MCF 10A (cell line): ENCODE measurements around the gene GRM7. TPM values are rescaled to one million over a fixed set of nuclear protein-coding genes. Genes with fewer than 3 reads are reported as not detected.
A peak's percentile ranks its signal among the peaks of the same experiment; 100 is the strongest.
"Not testable (repeated sequence)": the region's sequence is repeated elsewhere in the genome, so short reads cannot be mapped to it uniquely, and the experiment has no call there.

Experiments used
- BruUV-seq: library from RNA; stranded (reverse); fragments of 400-500 nt; replicated peaks from 2 replicates; lab custom pipeline; 2021; lab: Mats Ljungman, UMichigan
- CTCF ChIA-PET: fragments of 300-600 bp; sonication (Branson Sonifier 250); formaldehyde crosslinking; extraction: SDS; loops from one replicate; lab custom pipeline; 2021; ENCODE audit warnings: antibody characterized with exemption, inconsistent platforms; lab: Yijun Ruan, JAX
- POLR2A ChIA-PET: fragments of 300-600, 350-650 bp; sonication (Branson Sonifier 250); formaldehyde crosslinking; extraction: SDS; loops from one replicate; lab custom pipeline; 2020; ENCODE audit warnings: antibody characterized with exemption, inconsistent platforms; lab: Yijun Ruan, JAX
- DNase-seq: peaks from one replicate; pipeline ENCODE4 v3.0.0-alpha.2; 2018; ENCODE audit not compliant: unreplicated experiment
- H3K27ac Mint-ChIP-seq: one replicate; pipeline ENCODE4 v1.8.0; 2022; ENCODE audit warnings: mild to moderate bottlenecking, low read depth, mixed read lengths; ENCODE audit not compliant: unreplicated experiment
- H3K27me3 Mint-ChIP-seq: one replicate; pipeline ENCODE4 v1.8.0; 2022; ENCODE audit warnings: mixed read lengths; ENCODE audit not compliant: insufficient read depth, unreplicated experiment
- H3K36me3 Mint-ChIP-seq: one replicate; pipeline ENCODE4 v1.8.0; 2022; ENCODE audit warnings: mild to moderate bottlenecking, moderate library complexity, mixed read lengths; ENCODE audit not compliant: insufficient read depth, unreplicated experiment
- H3K4me1 Mint-ChIP-seq: one replicate; pipeline ENCODE4 v1.8.0; 2022; ENCODE audit warnings: mixed read lengths; ENCODE audit not compliant: insufficient read depth, unreplicated experiment
- H3K4me3 Mint-ChIP-seq: one replicate; pipeline ENCODE4 v1.8.0; 2022; ENCODE audit warnings: mild to moderate bottlenecking, moderate library complexity, mixed read lengths; ENCODE audit not compliant: unreplicated experiment
- H3K9me3 Mint-ChIP-seq: one replicate; pipeline ENCODE4 v1.8.0; 2022; ENCODE audit warnings: mixed read lengths; ENCODE audit not compliant: unreplicated experiment
- CTCF ChIP-seq: fragments of 200-600 bp; IDR thresholded peaks from one replicate; pipeline ENCODE4 v1.8.0; 2022; ENCODE audit warnings: antibody characterized with exemption, mild to moderate bottlenecking; ENCODE audit not compliant: unreplicated experiment
- intact Hi-C: fragments of 100-400 bp; cut with micrococcal nuclease; formaldehyde crosslinking; loops from 2 replicates; pipeline ENCODE4 v1.14.1; 2022
- total RNA-seq: library from RNA; stranded (reverse); gene quantifications from 2 replicates; pipeline ENCODE4 v1.2.3, GENCODE V29; 2022

Gene GRM7
- total RNA-seq, 1 experiment from 2014 or later = not detected

GRCh38 chr3:6921066-6921465 is 60.2 kb downstream of the GRM7 start:
- POLR2A ChIA-PET = interaction anchor here (0.6 kb wide), 2 partner anchors 11 to 389 kb away, joined by 4 read pairs; no protein-coding TSS in a partner anchor

DNA sequence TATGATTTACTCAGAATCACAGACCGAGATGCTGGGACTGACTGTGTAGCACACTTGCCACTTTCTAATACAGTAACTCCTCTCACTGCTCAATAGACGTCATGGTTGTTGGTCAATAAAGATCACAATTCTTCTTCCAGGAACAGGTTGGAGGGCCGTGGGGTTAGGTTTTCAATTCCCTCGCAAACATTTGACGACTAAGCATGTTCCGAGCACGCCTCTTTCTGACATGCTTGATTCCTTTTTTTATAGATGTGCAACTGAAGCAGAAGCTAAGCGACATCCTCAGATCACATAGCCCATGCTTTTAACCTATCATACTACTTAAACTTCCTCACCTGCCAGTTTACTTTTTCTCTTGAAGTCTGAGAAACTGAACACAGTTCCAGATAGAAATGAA is 61.0 kb downstream of the GRM7 start:
- no peak overlapping the region for H3K4me3 Mint-ChIP-seq
- no peaks in the 10 kb centered on the region for H3K9me3 Mint-ChIP-seq
- ChIA-PET POLR2A (interaction anchor here (0.6 kb wide), 2 partner anchors 390 to 1489 kb away, joined by 4 read pairs; no protein-coding TSS in a partner anchor), CTCF (interaction anchor here (0.7 to 0.9 kb wide), 2 partner anchors 14 to 1492 kb away, joined by 3 read pairs; no protein-coding TSS in a partner anchor)
- TF ChIP-seq CTCF = no peak
- DNase-seq = no peak
- peaks cover 14% of the 10 kb centered on the region for H3K4me1 Mint-ChIP-seq
- H3K27me3 Mint-ChIP-seq = no peaks in the 10 kb centered on the region
- peak overlapping the region; percentile 52 for H3K27ac Mint-ChIP-seq
- H3K36me3 Mint-ChIP-seq = no peaks in the 10 kb centered on the region
- intact Hi-C loops = no loop called here
- no TSS peak for BruUV-seq

More at GRCh38 chr3:6921066-6921465, 60.2 kb downstream of the GRM7 start:
- no peak overlapping the region for H3K27ac Mint-ChIP-seq
- H3K36me3 Mint-ChIP-seq = no peaks in the 10 kb centered on the region
- CTCF ChIA-PET = interaction anchor here (0.9 kb wide), 1 partner anchor 15 kb away, joined by 3 read pairs; no protein-coding TSS in a partner anchor
- H3K4me1 Mint-ChIP-seq = peaks cover 14% of the 10 kb centered on the region
- peak; percentile 6 for DNase-seq
- H3K4me3 Mint-ChIP-seq = peak overlapping the region; percentile 28
- TF ChIP-seq CTCF = no peak
- no peaks in the 10 kb centered on the region for H3K27me3 Mint-ChIP-seq
- no peaks in the 10 kb centered on the region for H3K9me3 Mint-ChIP-seq
- intact Hi-C loops = no loop called here
- BruUV-seq = no TSS peak

- no peaks in the 10 kb centered on the region for H3K27me3 Mint-ChIP-seq
- H3K27ac Mint-ChIP-seq = peak overlapping the region; percentile 67
- CTCF ChIA-PET = no interaction called here
- H3K4me3 Mint-ChIP-seq = no peak overlapping the region
- BruUV-seq = no TSS peak
- peaks cover 13% of the 10 kb centered on the region for H3K4me1 Mint-ChIP-seq
- no peaks in the 10 kb centered on the region for H3K36me3 Mint-ChIP-seq
- intact Hi-C loops = no loop called here
- peak; percentile 81 for DNase-seq
- POLR2A ChIA-PET = no interaction called here
- no peak for TF ChIP-seq CTCF
- H3K9me3 Mint-ChIP-seq = no peaks in the 10 kb centered on the region
These were observed 67.1 kb downstream of the GRM7 start for GRCh38 chr3:6928064-6928463.

DNA sequence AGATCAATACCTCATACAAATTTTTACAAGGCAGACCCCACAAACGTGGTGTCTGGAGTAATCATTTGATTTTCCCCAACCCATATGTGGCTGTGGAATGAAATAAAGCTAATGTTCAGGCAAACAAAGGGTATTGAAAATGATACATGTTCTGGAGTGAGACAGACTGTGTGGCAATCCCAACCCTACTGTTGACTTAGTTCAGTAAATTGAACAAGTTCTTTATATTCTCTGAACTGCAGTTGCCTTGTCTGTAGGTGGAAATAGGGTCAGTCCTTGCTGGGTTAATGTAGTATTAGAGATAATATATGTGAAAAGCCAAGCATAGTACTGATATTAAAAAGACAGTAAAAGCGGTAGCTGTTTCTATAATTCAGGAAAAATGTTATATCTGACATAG is 69.0 kb downstream of the GRM7 start:
- POLR2A ChIA-PET = no interaction called here

DNA sequence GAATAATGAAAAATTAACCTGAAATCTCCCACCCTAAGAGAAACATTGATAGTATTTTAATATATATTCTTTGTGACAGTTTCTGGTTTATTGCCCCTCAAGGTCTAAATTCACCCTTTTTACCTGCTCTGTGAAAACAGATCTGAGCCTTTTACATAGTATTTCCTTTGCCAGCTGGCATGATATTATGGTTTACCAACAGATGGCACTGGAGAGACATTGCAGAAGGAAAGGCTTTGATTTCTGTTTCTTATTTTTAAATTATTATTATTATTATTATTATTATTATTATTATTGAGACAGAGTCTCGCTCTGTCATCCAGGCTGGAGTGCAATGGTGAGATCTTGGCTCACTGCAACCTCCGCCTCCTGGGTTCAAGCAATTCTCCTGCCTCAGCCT is 74.5 kb downstream of the GRM7 start:
- H3K27ac Mint-ChIP-seq, H3K27me3 Mint-ChIP-seq, intact Hi-C loops, H3K4me3 Mint-ChIP-seq, H3K9me3 Mint-ChIP-seq, DNase-seq, H3K36me3 Mint-ChIP-seq, POLR2A ChIA-PET, H3K4me1 Mint-ChIP-seq, BruUV-seq: not testable (repeated sequence)
- CTCF ChIA-PET = interaction anchor here (0.6 to 1.4 kb wide), 4 partner anchors 14 to 1406 kb away, joined by 3 to 4 read pairs (median 3); no protein-coding TSS in a partner anchor

More for the DNA sequence above, 69.0 kb downstream of the GRM7 start:
- CTCF ChIA-PET = no interaction called here
- DNase-seq = no peak
- intact Hi-C loops = no loop called here
- Mint-ChIP-seq H3K27ac (no peak overlapping the region), H3K4me3 (no peak overlapping the region), H3K4me1 (peaks cover 13% of the 10 kb centered on the region), H3K9me3 (peaks cover 8% of the 10 kb centered on the region), H3K27me3 (no peaks in the 10 kb centered on the region), H3K36me3 (no peaks in the 10 kb centered on the region)
- no TSS peak for BruUV-seq
- no peak for TF ChIP-seq CTCF
